ENCODE data around the gene GIT1.

The GIT1 gene

DNA sequence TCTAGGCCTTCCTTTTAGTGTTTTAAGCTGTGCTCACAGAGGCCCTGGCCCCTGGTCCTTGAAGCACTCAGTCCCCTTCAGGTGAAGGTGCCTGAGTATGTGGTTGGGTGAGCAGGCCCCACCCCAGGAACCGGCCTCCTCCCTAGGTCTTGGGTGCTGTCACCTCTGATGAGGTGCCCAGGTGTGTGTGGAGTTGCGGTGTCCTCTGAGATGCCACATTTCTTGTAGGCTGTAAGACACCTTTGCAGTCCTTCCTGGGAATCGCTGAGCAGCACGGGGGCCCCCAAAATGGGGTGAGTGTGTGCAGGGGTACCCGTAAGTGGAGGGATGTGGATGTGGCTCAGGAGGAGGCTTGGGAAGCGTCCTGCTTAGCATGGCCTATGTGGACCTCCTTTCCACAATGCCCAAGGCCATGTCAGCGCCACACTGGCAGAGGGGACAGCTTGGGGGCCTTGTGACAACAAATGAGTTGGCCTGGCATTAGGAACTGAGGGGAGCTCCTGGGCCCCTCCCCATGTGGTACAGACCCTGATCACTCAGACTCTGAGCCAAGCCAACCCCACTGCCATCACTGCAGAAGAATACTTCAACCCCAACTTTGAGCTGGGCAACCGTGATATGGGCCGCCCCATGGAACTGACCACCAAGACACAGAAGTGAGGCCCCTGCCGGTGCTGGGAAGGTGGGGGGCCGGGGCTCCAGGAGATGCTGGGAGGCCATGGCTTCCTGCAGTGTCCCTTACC, 22.1 kb upstream of the GIT1 start:
- Mint-ChIP-seq H3K4me1 (peaks cover 18% of the 10 kb centered on the region), H3K36me3 (no peaks in the 10 kb centered on the region), H3K27ac (no peak overlapping the region), H3K9me3 (no peaks in the 10 kb centered on the region), H3K27me3 (no peaks in the 10 kb centered on the region), H3K4me3 (no peak overlapping the region)
- ATAC-seq (ENCODE audit: low read depth): no peak
- no peak for DNase-seq (ENCODE audit: low spot score in 2 of 2)

DNA sequence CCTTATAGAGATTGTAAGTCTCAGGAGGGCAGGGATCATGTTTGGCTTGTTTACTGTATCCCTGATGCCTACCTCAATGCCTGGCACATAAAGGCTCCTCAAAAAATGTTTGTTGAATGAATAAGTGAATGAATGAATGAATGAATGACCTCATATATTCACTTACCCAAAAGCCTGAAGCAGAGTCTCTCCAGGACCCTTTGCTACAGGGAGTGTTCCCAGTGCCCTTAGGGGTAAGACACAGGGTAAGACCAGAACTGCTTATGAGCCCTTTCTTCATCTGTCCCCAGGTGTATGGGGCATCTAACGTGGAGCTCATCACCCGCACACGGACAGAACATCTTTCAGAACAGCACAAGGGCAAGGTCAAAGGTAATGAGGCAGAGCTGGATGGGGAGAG, 20.9 kb upstream of the GIT1 start:
- no peak for ATAC-seq (ENCODE audit: low read depth)
- H3K27me3 Mint-ChIP-seq: no peaks in the 10 kb centered on the region
- H3K36me3 Mint-ChIP-seq: no peaks in the 10 kb centered on the region
- peaks cover 10% of the 10 kb centered on the region for H3K4me1 Mint-ChIP-seq
- DNase-seq (ENCODE audit: low spot score in 2 of 2): no peak
- no peak overlapping the region for H3K27ac Mint-ChIP-seq
- no peaks in the 10 kb centered on the region for H3K9me3 Mint-ChIP-seq
- no peak overlapping the region for H3K4me3 Mint-ChIP-seq

DNA sequence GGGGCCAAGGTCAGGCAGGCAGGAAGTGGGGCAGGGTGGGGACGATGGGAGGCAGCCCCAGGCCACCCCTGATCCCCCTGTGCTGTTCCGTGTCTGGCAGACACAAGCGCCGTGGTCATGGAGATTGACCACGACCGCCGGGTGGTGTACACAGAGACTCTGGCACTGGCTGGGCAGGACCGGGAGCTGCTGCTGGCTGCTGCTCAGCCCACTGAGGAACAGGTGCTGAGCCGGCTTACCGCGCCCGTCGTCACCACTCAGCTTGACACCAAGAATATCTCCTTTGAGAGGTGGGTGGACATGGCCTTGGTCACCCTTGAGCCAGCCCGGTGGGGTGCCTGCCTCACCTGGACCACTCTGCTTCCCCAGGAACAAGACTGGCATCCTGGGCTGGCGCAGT, 19.5 kb upstream of the GIT1 start:
- no peak overlapping the region for H3K4me3 Mint-ChIP-seq
- no peaks in the 10 kb centered on the region for H3K36me3 Mint-ChIP-seq
- ATAC-seq (ENCODE audit: low read depth) (no peak), DNase-seq (ENCODE audit: low spot score in 2 of 2) (no peak)
- H3K27ac Mint-ChIP-seq: no peak overlapping the region
- no peaks in the 10 kb centered on the region for H3K9me3 Mint-ChIP-seq
- H3K4me1 Mint-ChIP-seq: peaks cover 2% of the 10 kb centered on the region
- H3K27me3 Mint-ChIP-seq: no peaks in the 10 kb centered on the region

DNA sequence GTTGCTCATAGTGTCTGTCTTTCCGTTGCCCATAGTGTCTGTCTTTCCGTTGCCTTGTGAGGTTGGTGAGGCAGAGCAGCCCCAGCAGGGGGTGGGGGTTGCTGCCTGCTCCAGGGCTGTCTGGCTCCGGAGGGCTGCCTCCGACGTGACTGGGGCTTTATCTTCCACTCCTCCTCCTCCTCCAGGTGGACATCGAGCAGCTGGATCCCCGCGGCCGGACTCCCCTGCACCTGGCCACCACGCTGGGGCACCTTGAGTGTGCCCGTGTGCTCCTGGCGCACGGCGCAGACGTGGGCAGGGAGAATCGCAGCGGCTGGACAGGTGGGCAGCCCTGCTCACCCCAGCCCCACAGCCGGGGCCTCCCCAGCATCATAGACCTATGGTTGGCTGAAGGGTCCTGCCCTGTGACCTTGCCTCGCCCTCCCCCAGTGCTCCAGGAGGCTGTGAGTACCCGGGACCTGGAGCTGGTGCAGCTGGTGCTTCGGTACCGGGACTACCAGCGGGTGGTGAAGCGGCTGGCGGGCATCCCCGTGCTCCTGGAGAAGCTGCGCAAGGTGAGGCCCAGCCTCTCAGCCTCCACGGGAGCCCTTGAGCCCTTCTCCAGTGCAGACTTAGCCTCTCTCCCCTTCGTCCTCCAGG, 18.2 kb upstream of the GIT1 start:
- DNase-seq (ENCODE audit: low spot score in 2 of 2): no peak
- Mint-ChIP-seq H3K4me1 (no peaks in the 10 kb centered on the region), H3K4me3 (no peak overlapping the region), H3K36me3 (no peaks in the 10 kb centered on the region), H3K9me3 (no peaks in the 10 kb centered on the region), H3K27ac (no peak overlapping the region), H3K27me3 (no peaks in the 10 kb centered on the region)
- ATAC-seq (ENCODE audit: low read depth): no peak

DNA sequence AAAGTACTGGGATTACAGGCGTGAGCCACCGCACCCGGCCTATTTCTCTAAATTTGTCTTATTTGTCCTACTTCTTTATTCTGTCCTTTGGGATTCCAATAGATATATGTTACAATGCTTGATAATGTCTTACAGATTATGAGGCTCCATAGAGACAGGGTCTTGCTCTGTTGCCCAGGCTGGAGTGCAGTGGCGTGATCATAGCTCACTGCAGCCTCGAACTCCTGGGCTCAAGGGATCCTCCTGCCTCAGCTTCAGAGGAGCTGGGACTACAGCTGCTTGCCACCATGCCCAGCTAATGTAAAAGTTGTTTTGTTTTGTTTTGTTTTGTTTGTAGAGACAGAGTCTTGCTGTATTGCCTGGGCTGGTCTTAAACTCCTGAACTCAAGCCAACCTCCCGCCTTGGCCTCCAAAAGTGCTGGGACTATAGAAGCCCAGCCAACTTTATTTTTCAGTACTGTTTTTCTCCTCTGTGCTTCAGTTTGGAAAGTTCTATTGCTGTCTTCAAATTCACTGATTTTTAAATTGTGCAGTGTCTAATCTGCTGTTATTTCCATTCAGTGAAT, 13.7 kb upstream of the GIT1 start:
- Mint-ChIP-seq H3K4me3 (no peak overlapping the region), H3K27ac (no peak overlapping the region), H3K36me3 (no peaks in the 10 kb centered on the region), H3K4me1 (no peaks in the 10 kb centered on the region), H3K27me3 (no peaks in the 10 kb centered on the region), H3K9me3 (no peaks in the 10 kb centered on the region)
- DNase-seq (ENCODE audit: low spot score in 2 of 2) (no peak), ATAC-seq (ENCODE audit: low read depth) (no peak)

DNA sequence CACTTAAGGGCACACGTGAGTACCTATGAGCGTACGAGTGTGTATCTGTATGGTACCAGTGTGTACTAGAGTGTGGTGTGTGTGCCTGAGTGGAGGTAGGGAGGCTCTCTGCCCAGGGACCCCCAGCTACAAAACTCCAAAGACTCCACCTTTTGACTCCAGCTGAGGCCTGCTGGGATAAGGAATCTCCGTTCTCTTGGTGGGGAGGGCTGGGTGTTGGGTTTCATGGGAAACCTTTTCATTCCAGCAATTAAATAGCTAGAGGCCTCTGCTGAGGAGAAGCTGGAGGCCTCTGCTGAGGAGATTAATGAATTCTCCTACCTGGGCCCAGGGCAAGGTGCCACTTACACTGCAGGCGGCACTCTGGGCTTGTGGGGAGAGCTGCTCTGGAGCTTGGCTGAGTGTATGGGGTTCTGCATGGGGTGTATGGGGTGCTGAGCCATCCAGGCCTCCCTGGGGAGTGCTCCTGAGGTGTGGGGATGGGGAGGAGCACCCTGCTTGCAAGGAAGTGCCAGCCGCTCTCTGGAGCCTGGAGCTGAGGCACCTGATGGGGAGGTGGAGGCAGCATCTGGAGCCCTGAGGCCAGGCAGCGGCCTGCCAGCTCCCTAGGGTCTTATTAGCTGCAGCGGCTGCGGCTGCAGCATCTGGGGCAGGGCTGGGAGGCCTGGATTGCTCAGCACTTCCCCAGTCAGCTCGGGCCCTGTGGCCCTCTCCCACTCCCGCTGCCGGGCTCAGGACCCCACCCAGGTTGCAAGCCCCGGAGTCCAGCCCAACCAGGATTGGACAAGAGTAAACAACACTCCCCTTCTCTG, 8.1 kb upstream of the GIT1 start:
- DNase-seq (ENCODE audit: low spot score in 2 of 2) (no peak), ATAC-seq (ENCODE audit: low read depth) (no peak)
- H3K36me3 Mint-ChIP-seq: no peaks in the 10 kb centered on the region
- H3K27me3 Mint-ChIP-seq: no peaks in the 10 kb centered on the region
- H3K9me3 Mint-ChIP-seq: no peaks in the 10 kb centered on the region
- no peak overlapping the region for H3K4me3 Mint-ChIP-seq
- H3K27ac Mint-ChIP-seq: no peak overlapping the region
- H3K4me1 Mint-ChIP-seq: peaks cover 4% of the 10 kb centered on the region

DNA sequence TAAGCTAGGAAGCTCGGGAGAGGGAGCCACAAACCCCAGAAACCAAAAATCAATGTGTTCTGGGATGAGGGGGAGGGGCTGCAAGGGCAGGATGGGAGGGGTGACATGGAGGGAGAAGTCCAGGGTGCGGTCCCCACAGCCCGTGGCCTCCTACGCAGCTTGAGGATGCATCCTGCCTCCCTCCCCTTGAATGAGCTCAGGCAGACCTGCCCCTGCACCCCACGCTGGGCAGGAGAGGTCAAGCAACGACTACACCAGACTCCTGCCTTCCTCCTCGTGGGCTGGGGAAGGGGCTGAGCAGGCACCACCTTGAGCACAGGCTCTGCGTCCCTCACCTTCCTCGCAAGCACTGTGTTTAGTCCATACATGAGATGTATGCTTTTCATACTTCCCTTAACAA, 7.4 kb upstream of the GIT1 start:
- no peak overlapping the region for H3K4me3 Mint-ChIP-seq

DNA sequence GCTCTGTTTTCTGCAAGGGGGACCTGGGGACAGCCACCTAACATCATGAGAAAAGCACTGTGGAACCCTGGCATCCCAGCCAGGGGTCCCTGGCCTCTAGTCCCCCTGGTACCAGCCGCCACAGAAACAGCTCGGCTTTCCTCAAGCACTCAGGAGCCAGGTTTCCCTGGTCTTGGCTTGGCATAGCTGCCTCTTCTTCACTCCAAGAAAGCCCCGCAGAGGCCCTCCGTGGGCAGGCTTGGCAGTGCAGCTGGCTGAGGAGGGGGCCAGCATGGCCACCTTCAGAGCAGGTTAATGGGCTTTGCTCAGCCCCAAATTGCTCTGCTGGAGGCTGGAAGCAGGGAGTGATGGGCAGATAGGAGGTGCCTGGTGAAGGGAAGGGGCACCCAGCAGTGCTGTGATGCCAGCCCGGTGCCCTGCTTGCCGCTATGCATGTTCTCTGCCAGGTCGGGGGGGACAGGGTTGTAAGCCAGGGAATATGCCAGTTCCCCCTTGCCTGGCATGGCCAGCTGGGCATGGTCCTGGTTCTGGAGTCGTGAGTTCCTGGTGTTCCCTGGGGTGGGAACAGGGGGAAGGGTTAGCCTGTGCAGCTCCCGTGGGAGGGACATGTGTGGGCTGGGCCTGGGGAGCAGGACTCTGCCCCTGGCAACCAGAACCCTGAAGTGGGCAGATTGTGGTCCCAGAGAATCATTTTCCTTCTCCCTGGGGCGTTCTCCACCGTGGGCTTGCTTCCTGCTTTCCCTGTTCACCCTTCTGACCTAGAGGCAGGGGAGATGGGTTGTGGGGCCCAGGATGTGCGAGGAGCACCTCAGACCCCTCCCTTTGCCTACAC, 6.7 kb upstream of the GIT1 start:
- DNase-seq (ENCODE audit: low spot score in 2 of 2) (no peak), ATAC-seq (ENCODE audit: low read depth) (no peak)
- Mint-ChIP-seq H3K36me3 (no peaks in the 10 kb centered on the region), H3K9me3 (no peaks in the 10 kb centered on the region), H3K27ac (no peak overlapping the region), H3K4me3 (no peak overlapping the region), H3K27me3 (no peaks in the 10 kb centered on the region), H3K4me1 (peaks cover 15% of the 10 kb centered on the region)

More for the DNA sequence above, 7.4 kb upstream of the GIT1 start:
- Mint-ChIP-seq H3K4me1 (peaks cover 8% of the 10 kb centered on the region), H3K9me3 (no peaks in the 10 kb centered on the region), H3K36me3 (no peaks in the 10 kb centered on the region), H3K27ac (no peak overlapping the region), H3K27me3 (no peaks in the 10 kb centered on the region)
- ATAC-seq (ENCODE audit: low read depth) (no peak), DNase-seq (ENCODE audit: low spot score in 2 of 2) (no peak)

DNA sequence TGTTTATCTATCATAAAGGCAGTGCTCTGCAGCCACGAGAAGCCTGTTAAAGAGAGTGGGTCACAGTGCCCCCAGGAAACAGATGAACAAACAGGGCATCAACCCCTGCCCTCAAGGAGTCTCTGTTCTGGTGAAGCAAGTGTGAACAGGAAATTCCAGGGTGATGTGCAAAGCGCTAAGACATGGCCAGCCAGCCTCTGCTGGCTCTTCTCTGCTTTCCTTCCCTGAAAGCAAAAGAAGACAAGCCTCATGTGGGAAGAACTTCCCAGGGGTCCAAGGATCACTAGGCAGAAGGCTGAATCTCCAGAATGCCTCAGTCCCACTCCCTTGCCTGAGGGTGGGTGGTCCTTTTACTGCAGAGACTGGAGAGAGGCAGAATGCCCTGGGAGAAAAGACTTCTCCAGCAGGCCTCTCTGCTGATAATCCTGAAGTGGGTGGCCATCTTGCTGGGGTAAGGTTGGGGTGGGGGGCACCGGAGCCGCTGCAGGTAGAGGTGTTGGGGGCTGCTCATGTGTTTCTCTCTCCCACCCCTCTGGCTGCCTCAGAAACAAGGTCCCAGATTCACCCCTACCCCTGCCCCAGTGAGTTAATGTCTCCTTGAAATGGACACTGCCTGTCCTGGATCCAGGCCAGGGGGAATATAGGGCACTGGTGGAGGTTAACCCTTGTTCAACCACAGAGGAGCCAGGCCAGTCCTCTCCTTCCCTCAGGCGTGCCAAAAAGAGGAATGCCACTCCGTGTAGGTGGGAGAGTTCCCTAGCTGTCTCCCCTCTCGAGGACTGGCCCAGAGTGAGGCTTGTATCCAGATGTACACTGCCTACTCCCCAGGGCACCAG, 5.9 kb upstream of the GIT1 start:
- Mint-ChIP-seq H3K36me3 (no peaks in the 10 kb centered on the region), H3K4me3 (peak overlapping the region; percentile 72), H3K27me3 (no peaks in the 10 kb centered on the region), H3K27ac (no peak overlapping the region), H3K4me1 (peaks cover 22% of the 10 kb centered on the region), H3K9me3 (no peaks in the 10 kb centered on the region)
- DNase-seq (ENCODE audit: low spot score in 2 of 2): no peak
- ATAC-seq (ENCODE audit: low read depth): no peak

DNA sequence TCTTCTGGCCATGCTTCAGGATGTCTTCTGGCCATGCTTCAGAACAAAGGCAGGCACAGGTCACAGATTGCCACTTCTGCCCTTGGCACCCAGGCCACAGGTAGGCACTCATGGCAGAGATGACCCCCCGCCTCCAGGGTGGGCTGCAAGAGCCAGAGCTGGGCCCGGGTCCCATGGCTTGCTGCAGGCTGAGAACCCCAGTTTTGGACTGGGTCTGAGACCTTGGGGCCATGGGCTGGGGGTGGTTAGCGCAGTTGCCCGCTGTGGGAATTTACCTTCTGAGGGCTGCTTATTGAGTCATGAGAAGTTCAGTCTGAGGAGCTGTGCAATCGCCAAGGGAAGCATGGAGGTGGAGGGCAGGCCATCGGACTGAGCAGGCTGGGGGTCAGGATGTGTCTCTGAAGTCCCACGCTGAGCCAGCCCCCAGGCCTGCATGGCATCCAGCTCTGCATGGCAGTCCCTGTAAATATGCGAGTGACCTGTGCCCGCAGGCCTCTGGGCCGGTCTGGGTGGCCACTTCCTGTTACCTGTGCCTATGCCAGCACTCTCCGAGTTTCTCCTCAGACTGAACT, 5.2 kb upstream of the GIT1 start:
- Mint-ChIP-seq H3K27ac (no peak overlapping the region), H3K27me3 (no peaks in the 10 kb centered on the region), H3K4me3 (peak overlapping the region; percentile 72), H3K9me3 (no peaks in the 10 kb centered on the region), H3K4me1 (peaks cover 28% of the 10 kb centered on the region), H3K36me3 (no peaks in the 10 kb centered on the region)
- DNase-seq (ENCODE audit: low spot score in 2 of 2): no peak
- ATAC-seq (ENCODE audit: low read depth): no peak

DNA sequence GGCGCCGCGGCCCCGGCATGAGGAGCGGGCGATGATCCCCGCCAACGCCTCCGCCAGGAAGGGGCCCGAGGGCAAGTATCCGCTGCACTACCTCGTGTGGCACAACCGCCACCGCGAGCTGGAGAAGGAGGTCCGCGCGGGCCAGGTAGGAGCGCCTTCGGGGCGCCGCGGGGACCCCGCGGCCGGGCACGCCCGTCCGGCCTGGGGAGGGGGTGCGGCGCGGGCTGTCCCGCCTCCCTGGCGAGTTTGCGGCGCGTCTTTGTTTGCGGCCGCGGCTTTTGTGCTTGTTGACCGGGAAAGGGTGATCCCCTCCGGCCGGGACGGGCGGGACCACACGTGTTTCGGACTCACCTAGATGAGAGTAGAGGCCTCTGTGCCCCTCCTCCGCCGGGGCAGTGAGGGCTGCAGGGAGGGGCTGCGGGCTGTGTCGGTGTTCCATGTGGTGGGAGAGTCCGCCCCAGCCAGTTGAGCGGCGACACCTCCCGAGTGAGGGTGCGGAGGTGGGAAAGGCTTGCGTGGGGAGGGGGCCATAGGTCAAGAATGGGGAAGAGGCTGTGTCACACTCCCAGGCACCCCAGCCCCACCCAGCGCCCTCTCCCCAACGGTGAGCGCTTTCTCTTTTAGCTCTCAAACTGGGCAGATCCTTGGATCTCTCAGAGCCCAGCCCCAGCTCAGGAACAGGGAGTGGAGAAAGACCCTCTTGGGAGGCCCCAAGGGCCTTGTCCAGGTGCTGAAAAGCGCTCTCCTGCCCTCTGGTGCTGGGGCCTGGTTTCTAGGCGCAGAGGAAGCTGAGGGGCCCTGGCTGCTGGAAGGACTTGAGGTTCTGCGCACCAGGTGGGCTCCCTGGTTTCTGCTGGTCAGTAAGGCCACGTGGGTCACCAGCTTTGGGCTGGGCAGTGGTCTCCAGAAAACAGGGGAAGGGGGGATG, 4.4 kb upstream of the GIT1 start:
- no peak for DNase-seq (ENCODE audit: low spot score in 2 of 2)
- H3K27me3 Mint-ChIP-seq: no peaks in the 10 kb centered on the region
- H3K4me1 Mint-ChIP-seq: peaks cover 28% of the 10 kb centered on the region
- H3K27ac Mint-ChIP-seq: no peak overlapping the region
- peak overlapping the region; percentile 82 for H3K4me3 Mint-ChIP-seq
- H3K36me3 Mint-ChIP-seq: no peaks in the 10 kb centered on the region
- H3K9me3 Mint-ChIP-seq: no peaks in the 10 kb centered on the region
- no peak for ATAC-seq (ENCODE audit: low read depth)
